HepG2 (cell line): ENCODE measurements around the gene OST4. TPM values are rescaled to one million over a fixed set of nuclear protein-coding genes. Genes with fewer than 3 reads are reported as not detected.

Experiments used
- CEBPG ChIP-seq: IDR thresholded peaks from 2 replicates; pipeline ENCODE4 v1.6.1; 2016
- EP300 ChIP-seq, 3 experiments: sonication (generic) in 1 of 3; formaldehyde crosslinking in 1 of 3; IDR thresholded peaks; 2 replicates each; pipeline versions ENCODE4 v1.5.1 to v1.6.1; 2011 to 2020; ENCODE audit warnings: low read depth in 2 of 3, low read length in 2 of 3, borderline replicate concordance in 1 of 3, improper control_type of control experiment in 1 of 3, mild to moderate bottlenecking in 1 of 3, missing genetic modification reagents in 1 of 3, moderate library complexity in 1 of 3
- GMEB2 ChIP-seq: IDR thresholded peaks from 2 replicates; pipeline ENCODE4 v1.6.1; 2016; ENCODE audit warnings: missing biosample characterization, missing genetic modification reagents, low read depth
- NFE2L1 ChIP-seq: sonication (generic); formaldehyde crosslinking; IDR thresholded peaks from 2 replicates; pipeline ENCODE4 v1.4.0; 2020; ENCODE audit warnings: missing genetic modification reagents, mild to moderate bottlenecking, borderline replicate concordance
- SALL1 ChIP-seq: sonication (generic); formaldehyde crosslinking; IDR thresholded peaks from 2 replicates; pipeline ENCODE4 v1.8.0; 2022; ENCODE audit warnings: mild to moderate bottlenecking, missing genetic modification reagents
- SP4 ChIP-seq: sonication (generic); formaldehyde crosslinking; IDR thresholded peaks from 2 replicates; pipeline ENCODE4 v1.8.1; 2023; ENCODE audit warnings: mild to moderate bottlenecking, missing genetic modification reagents
- TBX2 ChIP-seq: sonication (generic); formaldehyde crosslinking; IDR thresholded peaks from 2 replicates; pipeline ENCODE4 v1.5.0; 2020; ENCODE audit warnings: missing genetic modification reagents, mild to moderate bottlenecking, borderline replicate concordance
- TFDP2 ChIP-seq: sonication (generic); formaldehyde crosslinking; IDR thresholded peaks from 2 replicates; pipeline ENCODE4 v1.4.0; 2020; ENCODE audit warnings: missing genetic modification reagents
- THRA ChIP-seq: sonication (generic); formaldehyde crosslinking; IDR thresholded peaks from 2 replicates; pipeline ENCODE4 v1.4.0; 2020; ENCODE audit warnings: missing genetic modification reagents, borderline replicate concordance
- YEATS2 ChIP-seq: sonication (generic); formaldehyde crosslinking; IDR thresholded peaks from 2 replicates; pipeline ENCODE4 v1.4.0; 2020; ENCODE audit warnings: missing genetic modification reagents, borderline replicate concordance
- ZBTB42 ChIP-seq: sonication (generic); formaldehyde crosslinking; IDR thresholded peaks from 2 replicates; pipeline ENCODE4 v1.5.0; 2020; ENCODE audit warnings: mild to moderate bottlenecking, missing genetic modification reagents
- ZKSCAN1 ChIP-seq: fragments of 150-350 bp; IDR thresholded peaks from 2 replicates; pipeline ENCODE4 v1.6.1; 2014; ENCODE audit warnings: low read length
- ZNF547 ChIP-seq: sonication (generic); formaldehyde crosslinking; IDR thresholded peaks from 2 replicates; pipeline ENCODE4 v1.5.1; 2020; ENCODE audit warnings: mild to moderate bottlenecking, missing genetic modification reagents
- ZNF724P ChIP-seq: sonication (generic); formaldehyde crosslinking; IDR thresholded peaks from 2 replicates; pipeline ENCODE4 v1.8.0; 2022; ENCODE audit warnings: missing genetic modification reagents, borderline replicate concordance
- polyA plus RNA-seq, 8 experiments: library from polyadenylated mRNA; depleted of rRNA in 3 of 8; stranded (reverse) in 7 of 8; unstranded in 1 of 8; fragments of >200 nt; fragmentation: Illumina TruSeq in 4 of 8; extraction: Trizol in 4 of 8; gene quantifications; 2 replicates each; pipeline versions ENCODE4 v1.2.1 to v1.2.3, GENCODE V29; 2011 to 2016; ENCODE audit warnings: low read depth in 4 of 8, missing spikeins in 1 of 8, mixed read lengths in 1 of 8; ENCODE audit not compliant: insufficient read depth in 1 of 8
- total RNA-seq, 5 experiments: library from RNA; depleted of rRNA; stranded (reverse); fragments of >200 nt; fragmentation: Illumina TruSeq; extraction: Trizol; gene quantifications; 2 replicates each; pipeline ENCODE4 v1.2.3, GENCODE V29; 2016; ENCODE audit warnings: low read depth in 1 of 5
- TF ChIP-seq, protein P1 (sequence below): IDR thresholded peaks from 2 replicates; pipeline ENCODE4 v1.6.1; 2016; ENCODE audit warnings: mild to moderate bottlenecking
- TF ChIP-seq, protein P2 (sequence below), 2 experiments: sonication (generic) in 1 of 2; formaldehyde crosslinking in 1 of 2; IDR thresholded peaks; 2 replicates each; pipeline versions ENCODE4 v1.6.1 to v1.9.0; 2014 to 2022; ENCODE audit warnings: antibody characterized with exemption in 1 of 2, borderline replicate concordance in 1 of 2, inconsistent platforms in 1 of 2, low read depth in 1 of 2, missing genetic modification reagents in 1 of 2

OST4 gene
- total and polyA plus RNA-seq, 2 of the 13 experiments (the other 11 are each of a cell fraction or from before 2014, with no cell fraction given) = 498 to 584 TPM

DNA sequence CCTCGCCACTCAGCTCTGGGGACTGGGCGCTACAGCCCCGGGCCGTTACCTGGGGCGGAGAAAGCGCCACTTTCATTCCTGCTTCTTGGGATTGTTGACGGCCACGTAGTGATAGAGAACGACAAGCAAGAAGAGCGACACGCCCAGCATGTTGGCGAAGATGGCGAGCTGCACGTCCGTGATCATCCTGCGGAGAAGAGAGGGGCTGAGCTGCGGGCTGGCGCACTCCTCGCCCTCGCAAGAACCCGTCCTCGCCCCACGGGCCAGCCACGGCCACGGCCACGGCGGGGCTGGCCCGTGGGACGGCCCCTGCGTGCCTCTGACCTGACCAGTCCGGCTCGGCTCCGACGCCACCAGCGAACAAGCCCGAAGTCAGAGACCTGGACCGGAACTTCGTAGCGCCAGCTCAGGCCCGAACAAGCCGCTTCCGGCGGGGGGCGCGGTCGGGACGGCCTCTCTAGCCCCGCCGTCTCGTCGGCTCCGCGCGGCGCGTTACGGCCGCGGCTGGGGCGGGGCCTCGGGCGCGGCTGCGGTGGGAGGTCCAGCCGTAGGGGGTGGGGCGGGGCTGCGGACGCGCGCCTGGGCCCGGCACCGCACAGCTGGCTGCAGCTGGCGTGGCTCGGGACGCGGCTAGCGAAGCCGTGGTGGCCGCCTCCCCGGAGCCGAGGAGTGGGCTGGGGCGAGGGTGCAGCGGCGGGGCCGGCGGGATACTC lies at the start of gene OST4 (continued):
- TF ChIP-seq GMEB2 (CRISPR knock-in tag) (peak; percentile 79; the same call in 1 of the 2 replicates), EP300 (IDR thresholded peaks at IDR 0.05; ENCODE audit: low read depth in 2 of 2, low read length in 2 of 2) (peak in 1 of 2 experiments; percentile 45; a peak in 1 of 4 replicates), EP300 (CRISPR knock-in tag; IDR thresholded peaks at IDR 0.05; ENCODE audit: borderline replicate concordance) (no peak), YEATS2 (CRISPR knock-in tag) (peak; percentile 93), SALL1 (peak; percentile 84), TFDP2 (CRISPR knock-in tag) (peak; percentile 85), NFE2L1 (CRISPR knock-in tag) (no peak), ZNF547 (CRISPR knock-in tag) (peak; percentile 64; the same call in 1 of the 2 replicates), TBX2 (CRISPR knock-in tag) (peak; percentile 70; the same call in 1 of the 2 replicates), SP4 (CRISPR knock-in tag) (peak; percentile 90), CEBPG (no peak), ZKSCAN1 (no peak), ZBTB42 (peak; percentile 94; the same call in 1 of the 2 replicates), ZNF724P (CRISPR knock-in tag) (no peak), THRA (CRISPR knock-in tag) (peak; percentile 75; the same call in 1 of the 2 replicates)
- TF ChIP-seq, protein P1, sequence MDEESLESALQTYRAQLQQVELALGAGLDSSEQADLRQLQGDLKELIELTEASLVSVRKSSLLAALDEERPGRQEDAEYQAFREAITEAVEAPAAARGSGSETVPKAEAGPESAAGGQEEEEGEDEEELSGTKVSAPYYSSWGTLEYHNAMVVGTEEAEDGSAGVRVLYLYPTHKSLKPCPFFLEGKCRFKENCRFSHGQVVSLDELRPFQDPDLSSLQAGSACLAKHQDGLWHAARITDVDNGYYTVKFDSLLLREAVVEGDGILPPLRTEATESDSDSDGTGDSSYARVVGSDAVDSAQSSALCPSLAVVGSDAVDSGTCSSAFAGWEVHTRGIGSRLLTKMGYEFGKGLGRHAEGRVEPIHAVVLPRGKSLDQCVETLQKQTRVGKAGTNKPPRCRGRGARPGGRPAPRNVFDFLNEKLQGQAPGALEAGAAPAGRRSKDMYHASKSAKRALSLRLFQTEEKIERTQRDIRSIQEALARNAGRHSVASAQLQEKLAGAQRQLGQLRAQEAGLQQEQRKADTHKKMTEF (CRISPR knock-in tag) = peak; percentile 85; the same call in 1 of the 2 replicates
- TF ChIP-seq, protein P2, sequence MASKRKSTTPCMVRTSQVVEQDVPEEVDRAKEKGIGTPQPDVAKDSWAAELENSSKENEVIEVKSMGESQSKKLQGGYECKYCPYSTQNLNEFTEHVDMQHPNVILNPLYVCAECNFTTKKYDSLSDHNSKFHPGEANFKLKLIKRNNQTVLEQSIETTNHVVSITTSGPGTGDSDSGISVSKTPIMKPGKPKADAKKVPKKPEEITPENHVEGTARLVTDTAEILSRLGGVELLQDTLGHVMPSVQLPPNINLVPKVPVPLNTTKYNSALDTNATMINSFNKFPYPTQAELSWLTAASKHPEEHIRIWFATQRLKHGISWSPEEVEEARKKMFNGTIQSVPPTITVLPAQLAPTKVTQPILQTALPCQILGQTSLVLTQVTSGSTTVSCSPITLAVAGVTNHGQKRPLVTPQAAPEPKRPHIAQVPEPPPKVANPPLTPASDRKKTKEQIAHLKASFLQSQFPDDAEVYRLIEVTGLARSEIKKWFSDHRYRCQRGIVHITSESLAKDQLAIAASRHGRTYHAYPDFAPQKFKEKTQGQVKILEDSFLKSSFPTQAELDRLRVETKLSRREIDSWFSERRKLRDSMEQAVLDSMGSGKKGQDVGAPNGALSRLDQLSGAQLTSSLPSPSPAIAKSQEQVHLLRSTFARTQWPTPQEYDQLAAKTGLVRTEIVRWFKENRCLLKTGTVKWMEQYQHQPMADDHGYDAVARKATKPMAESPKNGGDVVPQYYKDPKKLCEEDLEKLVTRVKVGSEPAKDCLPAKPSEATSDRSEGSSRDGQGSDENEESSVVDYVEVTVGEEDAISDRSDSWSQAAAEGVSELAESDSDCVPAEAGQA (IDR thresholded peaks at IDR 0.05; ENCODE audit: low read depth) = peak; percentile 94
- TF ChIP-seq, protein P2 (CRISPR knock-in tag; IDR thresholded peaks at IDR 0.05; ENCODE audit: borderline replicate concordance) = peak; percentile 79; the same call in 1 of the 2 replicates
